Measurements from ENCODE around the gene MGRN1. TPM values are rescaled to one million over a fixed set of nuclear protein-coding genes. Genes with fewer than 3 reads are reported as not detected.

MGRN1 gene
- total RNA-seq, 1 experiment from 2014 or later, result 22.7 TPM

- no peak overlapping the region for H3K4me2 ChIP-seq (ENCODE audit: low read length)
- intact Hi-C loops (cut with micrococcal nuclease), result no loop called here
- ChIA-PET POLR2A (ENCODE audit: unreplicated experiment) (no interaction called here), CTCF (no interaction called here)
- no peaks in the 10 kb centered on the region for H4K20me1 ChIP-seq (ENCODE audit: low read length)
- H3K4me1 ChIP-seq (ENCODE audit: insufficient read depth, low read length), result no peaks in the 10 kb centered on the region
- no peak for TF ChIP-seq EZH2 (IDR thresholded peaks at IDR 0.05; ENCODE audit: low read length, unreplicated experiment)
- TF ChIP-seq EZH2phosphoT487 (IDR thresholded peaks at IDR 0.05; ENCODE audit: borderline replicate concordance, low read length), result no peak
- no peak for TF ChIP-seq CTCF (conservative IDR thresholded peaks at IDR 0.05; ENCODE audit: low read depth, low read length)
- no peak overlapping the region for H3K4me3 ChIP-seq (ENCODE audit: low read length)
- H2AFZ ChIP-seq (ENCODE audit: low read length), result no peak overlapping the region
- no peaks in the 10 kb centered on the region for H3K27me3 ChIP-seq (ENCODE audit: low read length)
- H3K27ac ChIP-seq (ENCODE audit: low read length), result no peak overlapping the region
- H3K9me2 ChIP-seq (replicated peaks; ENCODE audit: low read length), result no peaks in the 10 kb centered on the region
- no peaks in the 10 kb centered on the region for H3K79me2 ChIP-seq (ENCODE audit: low read length)
- no peak overlapping the region for H3K9ac ChIP-seq (ENCODE audit: low read length)
- peaks cover 3% of the 10 kb centered on the region for H3K36me3 ChIP-seq (ENCODE audit: low read depth, low read length)
- no peaks in the 10 kb centered on the region for H3K9me3 ChIP-seq (ENCODE audit: low read length)
- ATAC-seq (no peak), DNase-seq (no peak)
- no peaks in the 10 kb centered on the region for H3F3A ChIP-seq (ENCODE audit: low read length, unreplicated experiment)
- BruUV-seq (replicated peaks), result no TSS peak
Measured at GRCh38 chr16:4673387-4674046, 48.9 kb downstream of the MGRN1 start.

GRCh38 chr16:4674926-4675530, 50.4 kb downstream of the MGRN1 start:
- intact Hi-C loops (cut with micrococcal nuclease), result no loop called here
- peaks cover 13% of the 10 kb centered on the region for H3K4me1 ChIP-seq (ENCODE audit: insufficient read depth, low read length)
- H3K27ac ChIP-seq (ENCODE audit: low read length), result no peak overlapping the region
- H3K27me3 ChIP-seq (ENCODE audit: low read length), result no peaks in the 10 kb centered on the region
- H3K36me3 ChIP-seq (ENCODE audit: low read depth, low read length), result no peaks in the 10 kb centered on the region; the same call in 1 of the 2 replicates
- ATAC-seq (no peak), DNase-seq (no peak)
- no peak overlapping the region for H3K4me3 ChIP-seq (ENCODE audit: low read length)
- no peaks in the 10 kb centered on the region for H3K9me3 ChIP-seq (ENCODE audit: low read length)
- no peaks in the 10 kb centered on the region for H3K9me2 ChIP-seq (replicated peaks; ENCODE audit: low read length)
- no peak overlapping the region for H3K4me2 ChIP-seq (ENCODE audit: low read length)
- no peak overlapping the region for H2AFZ ChIP-seq (ENCODE audit: low read length)
- no peaks in the 10 kb centered on the region for H3F3A ChIP-seq (ENCODE audit: low read length, unreplicated experiment)
- ChIA-PET POLR2A (ENCODE audit: unreplicated experiment) (no interaction called here), CTCF (no interaction called here)
- no peak overlapping the region for H3K9ac ChIP-seq (ENCODE audit: low read length)
- no peaks in the 10 kb centered on the region for H3K79me2 ChIP-seq (ENCODE audit: low read length)
- no peak for TF ChIP-seq CTCF (conservative IDR thresholded peaks at IDR 0.05; ENCODE audit: low read depth, low read length)
- no peaks in the 10 kb centered on the region for H4K20me1 ChIP-seq (ENCODE audit: low read length)
- no TSS peak for BruUV-seq (replicated peaks)
